KMS-11 (cell line): ENCODE data around the gene FASTKD3.
"Not testable (repeated sequence)": the region's sequence is repeated elsewhere in the genome, so short reads cannot be mapped to it uniquely, and the experiment has no call there.

Experiments used
- H2AFZ ChIP-seq: fragments of 200-600 bp; sonication (generic); 2 replicates; pipeline ENCODE4 v1.6.1; 2016; ENCODE audit warnings: antibody characterized with exemption, mixed run types, low read depth
- H3K27ac ChIP-seq: fragments of 200-600 bp; sonication (generic); 2 replicates; pipeline ENCODE4 v1.6.1; 2016; ENCODE audit warnings: mild to moderate bottlenecking, mixed run types
- H3K27me3 ChIP-seq: fragments of 200-600 bp; sonication (generic); 2 replicates; pipeline ENCODE4 v1.6.1; 2017; ENCODE audit warnings: mild to moderate bottlenecking, low read depth, mixed run types, moderate library complexity; ENCODE audit not compliant: insufficient read depth
- H3K36me3 ChIP-seq: fragments of 200-600 bp; sonication (generic); 2 replicates; pipeline ENCODE4 v1.6.1; 2017; ENCODE audit warnings: mild to moderate bottlenecking, mixed run types; ENCODE audit not compliant: insufficient read depth
- H3K4me1 ChIP-seq: fragments of 200-600 bp; sonication (generic); 2 replicates; pipeline ENCODE4 v1.6.1; 2016; ENCODE audit warnings: mild to moderate bottlenecking, low read depth, mixed run types; ENCODE audit not compliant: poor library complexity, severe bottlenecking
- H3K4me2 ChIP-seq: fragments of 200-600 bp; sonication (generic); 2 replicates; pipeline ENCODE4 v1.7.0; 2016; ENCODE audit warnings: mild to moderate bottlenecking, mixed run types
- H3K4me3 ChIP-seq: fragments of 200-600 bp; sonication (generic); IDR thresholded peaks from 2 replicates; pipeline ENCODE4 v1.6.1; 2017; ENCODE audit warnings: low read depth, low read length, mixed read lengths; ENCODE audit not compliant: insufficient read depth
- H3K79me2 ChIP-seq: fragments of 200-600 bp; sonication (generic); 2 replicates; pipeline ENCODE4 v1.6.1; 2016; ENCODE audit warnings: low read depth, mixed run types; ENCODE audit not compliant: insufficient read depth
- H3K9ac ChIP-seq: fragments of 200-600 bp; sonication (generic); 2 replicates; pipeline ENCODE4 v1.6.1; 2016; ENCODE audit warnings: mild to moderate bottlenecking, mixed run types
- H4K20me1 ChIP-seq: fragments of 200-600 bp; sonication (generic); 2 replicates; pipeline ENCODE4 v1.6.1; 2016; ENCODE audit warnings: mild to moderate bottlenecking, mixed run types; ENCODE audit not compliant: insufficient read depth
- TF ChIP-seq, protein P1 (sequence below): fragments of 200-600 bp; sonication (generic); conservative IDR thresholded peaks from 2 replicates; pipeline ENCODE4 v1.6.1; 2017; ENCODE audit warnings: low read depth, mild to moderate bottlenecking, antibody characterized with exemption, low read length, moderate library complexity, mixed read lengths

FASTKD3 gene, protein sequence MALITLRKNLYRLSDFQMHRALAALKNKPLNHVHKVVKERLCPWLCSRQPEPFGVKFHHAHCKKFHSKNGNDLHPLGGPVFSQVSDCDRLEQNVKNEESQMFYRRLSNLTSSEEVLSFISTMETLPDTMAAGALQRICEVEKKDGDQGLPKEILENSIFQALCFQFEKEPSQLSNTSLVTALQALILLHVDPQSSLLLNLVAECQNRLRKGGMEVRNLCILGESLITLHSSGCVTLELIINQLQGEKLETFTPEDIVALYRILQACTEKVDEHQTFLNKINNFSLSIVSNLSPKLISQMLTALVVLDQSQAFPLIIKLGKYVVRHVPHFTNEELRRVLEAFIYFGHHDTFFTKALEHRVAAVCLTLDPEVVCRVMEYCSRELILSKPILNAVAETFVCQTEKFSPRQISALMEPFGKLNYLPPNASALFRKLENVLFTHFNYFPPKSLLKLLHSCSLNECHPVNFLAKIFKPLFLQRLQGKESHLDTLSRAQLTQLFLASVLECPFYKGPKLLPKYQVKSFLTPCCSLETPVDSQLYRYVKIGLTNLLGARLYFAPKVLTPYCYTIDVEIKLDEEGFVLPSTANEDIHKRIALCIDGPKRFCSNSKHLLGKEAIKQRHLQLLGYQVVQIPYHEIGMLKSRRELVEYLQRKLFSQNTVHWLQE

GRCh38 chr5:7868773-7869473, at the start of gene FASTKD3, which contains the start of gene MTRR:
Gene FASTKD3, minus strand, starts transcription at chr5:7869031. Its CDS starts 948 bp downstream, at chr5:7868083.
Gene MTRR, plus strand, starts transcription at chr5:7869148. Its CDS starts 1,647 bp downstream, at chr5:7870795.
- Histone ChIP-seq H3K4me2 (peak within 1 kb of the TSS; percentile 97), H3K27ac (peak within 1 kb of the TSS; percentile 76), H3K79me2 (peaks cover 85% of the 10 kb centered on the region), H3K4me1 (peaks cover 40% of the 10 kb centered on the region), H3K4me3 (no peak within 1 kb of the TSS), H3K27me3 (no peaks in the 10 kb centered on the region), H3K9ac (peak within 1 kb of the TSS; percentile 85), H2AFZ (peak within 1 kb of the TSS; percentile 78), H3K36me3 (peaks cover 3% of the 10 kb centered on the region; the same call in 1 of the 2 replicates), H4K20me1 (peaks cover 4% of the 10 kb centered on the region; the same call in 1 of the 2 replicates)
- TF ChIP-seq, protein P1, sequence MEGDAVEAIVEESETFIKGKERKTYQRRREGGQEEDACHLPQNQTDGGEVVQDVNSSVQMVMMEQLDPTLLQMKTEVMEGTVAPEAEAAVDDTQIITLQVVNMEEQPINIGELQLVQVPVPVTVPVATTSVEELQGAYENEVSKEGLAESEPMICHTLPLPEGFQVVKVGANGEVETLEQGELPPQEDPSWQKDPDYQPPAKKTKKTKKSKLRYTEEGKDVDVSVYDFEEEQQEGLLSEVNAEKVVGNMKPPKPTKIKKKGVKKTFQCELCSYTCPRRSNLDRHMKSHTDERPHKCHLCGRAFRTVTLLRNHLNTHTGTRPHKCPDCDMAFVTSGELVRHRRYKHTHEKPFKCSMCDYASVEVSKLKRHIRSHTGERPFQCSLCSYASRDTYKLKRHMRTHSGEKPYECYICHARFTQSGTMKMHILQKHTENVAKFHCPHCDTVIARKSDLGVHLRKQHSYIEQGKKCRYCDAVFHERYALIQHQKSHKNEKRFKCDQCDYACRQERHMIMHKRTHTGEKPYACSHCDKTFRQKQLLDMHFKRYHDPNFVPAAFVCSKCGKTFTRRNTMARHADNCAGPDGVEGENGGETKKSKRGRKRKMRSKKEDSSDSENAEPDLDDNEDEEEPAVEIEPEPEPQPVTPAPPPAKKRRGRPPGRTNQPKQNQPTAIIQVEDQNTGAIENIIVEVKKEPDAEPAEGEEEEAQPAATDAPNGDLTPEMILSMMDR, result no peak

GRCh38 chr5:7917130-7918123, 48.6 kb upstream of the FASTKD3 start:
- Histone ChIP-seq H3K27me3 (no peaks in the 10 kb centered on the region), H3K27ac (no peak overlapping the region), H3K9ac (no peak overlapping the region), H3K79me2 (no peaks in the 10 kb centered on the region), H2AFZ (no peak overlapping the region), H3K4me1 (no peaks in the 10 kb centered on the region), H4K20me1 (no peaks in the 10 kb centered on the region), H3K4me3 (no peak overlapping the region), H3K36me3 (no peaks in the 10 kb centered on the region), H3K4me2 (no peak overlapping the region)
- TF ChIP-seq, protein P1, result no peak

- H3K9ac ChIP-seq, result no peak overlapping the region
- no peak overlapping the region for H3K4me2 ChIP-seq
- no peaks in the 10 kb centered on the region for H3K79me2 ChIP-seq
- no peaks in the 10 kb centered on the region for H3K27me3 ChIP-seq
- TF ChIP-seq, protein P1, result no peak
- H3K36me3 ChIP-seq, result no peaks in the 10 kb centered on the region
- H3K4me1 ChIP-seq, result no peaks in the 10 kb centered on the region
- no peak overlapping the region for H2AFZ ChIP-seq
- H4K20me1 ChIP-seq, result no peaks in the 10 kb centered on the region
- no peak overlapping the region for H3K27ac ChIP-seq
- no peak overlapping the region for H3K4me3 ChIP-seq
These were observed 47.5 kb upstream of the FASTKD3 start for GRCh38 chr5:7916171-7916804.

DNA sequence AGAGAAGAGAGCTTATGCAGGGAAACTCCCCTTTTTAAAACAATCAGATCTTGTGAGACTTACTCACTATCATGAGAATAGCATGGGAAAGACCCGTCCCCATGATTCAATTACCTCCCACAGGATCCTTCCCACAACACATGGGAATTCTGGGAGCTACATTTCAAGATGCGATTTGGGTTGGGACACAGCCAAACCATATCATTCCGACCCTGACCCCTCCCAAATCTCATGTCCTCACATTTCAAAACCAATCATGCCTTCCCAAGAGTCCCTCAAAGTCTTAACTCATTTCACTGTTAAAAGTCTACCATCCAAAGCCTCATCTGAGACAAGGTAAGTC, 42.6 kb upstream of the FASTKD3 start:
- not testable (repeated sequence) for H3K79me2 ChIP-seq, H3K4me2 ChIP-seq, H3K36me3 ChIP-seq, H4K20me1 ChIP-seq, H2AFZ ChIP-seq, H3K4me3 ChIP-seq, H3K9ac ChIP-seq, H3K27me3 ChIP-seq, H3K27ac ChIP-seq, H3K4me1 ChIP-seq
